K562 (cell line): ENCODE measurements around the gene ID2. TPM values are rescaled to one million over a fixed set of nuclear protein-coding genes. Genes with fewer than 3 reads are reported as not detected.

Source experiments
- ATAC-seq: fragments of 200-7000 bp; cut with Tn5 transposase; 3 replicates; pipeline ENCODE4 v1.9.1; 2020; ENCODE audit warnings: moderate library complexity
- BruUV-seq: library from RNA; stranded (reverse); fragments of 400-500 nt; replicated peaks from 2 replicates; lab custom pipeline; 2021; lab: Mats Ljungman, UMichigan
- CTCF ChIA-PET: fragments of 300-600 bp; formaldehyde crosslinking; extraction: SDS; loops from one replicate; lab custom pipeline; 2021; ENCODE audit warnings: low intra/inter-chr PET ratio; lab: Yijun Ruan, JAX
- POLR2A ChIA-PET: fragments of 300-600, 350-650 bp; sonication (Branson Sonifier 250); formaldehyde crosslinking; extraction: SDS; loops from one replicate; lab custom pipeline; 2021; ENCODE audit warnings: antibody characterized with exemption, inconsistent platforms; lab: Yijun Ruan, JAX
- DNase-seq, 4 experiments: peaks; one replicate each; pipeline versions ENCODE4 v3.0.0 to v3.0.0-alpha.2; 2011 to 2018; ENCODE audit warnings: low spot score in 3 of 4, mixed read lengths in 3 of 4; ENCODE audit errors: extremely low read depth in 1 of 4
- FAIRE-seq: peaks from 2 replicates; lab custom pipeline; 2011; peaks lifted over from hg19 to GRCh38; lab: Jason Lieb, UNC
- H2AFZ ChIP-seq: 2 replicates; pipeline ENCODE4 v1.6.0; 2011; ENCODE audit warnings: low read depth, low read length, control low read depth, inconsistent platforms
- H3K27ac ChIP-seq: fragments of 200-600 bp; 3 replicates; pipeline ENCODE4 v1.8.0; 2011; ENCODE audit warnings: low read depth, mild to moderate bottlenecking, control low read depth, inconsistent platforms, low read length, moderate library complexity, mixed read lengths; ENCODE audit errors: extremely low read depth
- H3K27me3 ChIP-seq, 2 experiments: fragments of 300-600 bp in 1 of 2; 2 replicates in 1 of 2; 3 replicates in 1 of 2; pipeline versions ENCODE4 v1.6.0 to v1.8.0; 2011; ENCODE audit warnings: inconsistent platforms in 2 of 2, low read length in 2 of 2, mild to moderate bottlenecking in 1 of 2, mixed read lengths in 1 of 2, moderate library complexity in 1 of 2; ENCODE audit not compliant: control insufficient read depth in 2 of 2, insufficient read depth in 2 of 2
- H3K36me3 ChIP-seq: fragments of 300-600 bp; 3 replicates; pipeline ENCODE4 v1.8.0; 2011; ENCODE audit warnings: mild to moderate bottlenecking, low read length, inconsistent platforms; ENCODE audit not compliant: control insufficient read depth, insufficient read depth
- H3K4me1 ChIP-seq, 2 experiments: fragments of 200-600 bp in 1 of 2; replicated peaks in 1 of 2; 2 replicates in 1 of 2; 3 replicates in 1 of 2; pipeline versions ENCODE4 v1.5.1 to v1.8.0; 2011; ENCODE audit warnings: inconsistent platforms in 2 of 2, low read length in 2 of 2, mild to moderate bottlenecking in 1 of 2, mixed read lengths in 1 of 2, moderate library complexity in 1 of 2; ENCODE audit not compliant: control insufficient read depth in 2 of 2, insufficient read depth in 2 of 2
- H3K4me2 ChIP-seq: 2 replicates; pipeline ENCODE4 v1.6.1; 2011; ENCODE audit warnings: low read length, control low read depth, inconsistent platforms, mixed read lengths; ENCODE audit not compliant: insufficient read depth
- H3K4me3 ChIP-seq: fragments of 200-600 bp; sonication (generic), shearing (Covaris generic); 2 replicates; pipeline ENCODE4 v1.5.1; 2016; ENCODE audit warnings: control low read depth, inconsistent platforms
- H3K79me2 ChIP-seq: fragments of 200-600 bp; 3 replicates; pipeline ENCODE4 v1.8.0; 2011; ENCODE audit warnings: low read length, inconsistent platforms; ENCODE audit not compliant: control insufficient read depth, insufficient read depth
- H3K9ac ChIP-seq, 2 experiments: 2 replicates each; pipeline versions ENCODE4 v1.6.0 to v1.6.1; 2011; ENCODE audit warnings: low read depth in 2 of 2, low read length in 2 of 2, control low read depth in 1 of 2, inconsistent platforms in 1 of 2, mild to moderate bottlenecking in 1 of 2, mixed read lengths in 1 of 2; ENCODE audit not compliant: insufficient read depth in 1 of 2
- H3K9me1 ChIP-seq: one replicate; pipeline ENCODE4 v1.6.0; 2011; ENCODE audit warnings: inconsistent platforms, mild to moderate bottlenecking, low read length, moderate library complexity; ENCODE audit not compliant: control insufficient read depth, insufficient read depth
- H3K9me3 ChIP-seq: replicated peaks from 2 replicates; pipeline ENCODE4 v1.5.1; 2011; ENCODE audit warnings: low read depth, low read length, inconsistent platforms; ENCODE audit not compliant: control insufficient read depth, insufficient read depth
- H4K20me1 ChIP-seq: replicated peaks from 2 replicates; pipeline ENCODE4 v1.6.1; 2011; ENCODE audit warnings: low read length, inconsistent platforms, mixed read lengths; ENCODE audit not compliant: control insufficient read depth, insufficient read depth
- ARHGAP35 ChIP-seq: fragments of 450-650 bp; IDR thresholded peaks from 2 replicates; pipeline ENCODE4 v1.6.1; 2018; ENCODE audit not compliant: partially characterized antibody
- FOXJ3 ChIP-seq: sonication (generic); formaldehyde crosslinking; IDR thresholded peaks from 2 replicates; pipeline ENCODE4 v1.4.0; 2020; ENCODE audit warnings: mild to moderate bottlenecking, missing genetic modification reagents
- FOXM1 ChIP-seq, 2 experiments: fragments of 450-650 bp in 1 of 2; sonication (generic) in 1 of 2; formaldehyde crosslinking in 1 of 2; IDR thresholded peaks; 2 replicates each; pipeline versions ENCODE4 v1.6.1 to v1.9.0; 2017 to 2022; ENCODE audit warnings: low read depth in 2 of 2, mild to moderate bottlenecking in 2 of 2, missing genetic modification reagents in 1 of 2, moderate library complexity in 1 of 2
- FUS ChIP-seq: fragments of 200-400 bp; formaldehyde crosslinking; optimal IDR thresholded peaks from 2 replicates; pipeline ENCODE3; 2017; ENCODE audit warnings: low read depth, low read length
- HDAC8 ChIP-seq: fragments of 450-650 bp; IDR thresholded peaks from 2 replicates; pipeline ENCODE4 v1.6.1; 2016; ENCODE audit warnings: mild to moderate bottlenecking, missing genetic modification characterization, moderate library complexity, missing compliant biosample characterization
- MLX ChIP-seq, 2 experiments: fragments of 450-650 bp in 1 of 2; sonication (generic) in 1 of 2; formaldehyde crosslinking; conservative IDR thresholded peaks; 2 replicates each; pipeline versions ENCODE4 v1.4.0 to v1.8.1; 2020 to 2022; ENCODE audit warnings: mild to moderate bottlenecking in 1 of 2, missing genetic modification reagents in 1 of 2
- NBN ChIP-seq: fragments of 450-650 bp; IDR thresholded peaks from 2 replicates; pipeline ENCODE4 v1.6.1; 2016; ENCODE audit warnings: low read depth, mild to moderate bottlenecking
- RBM22 ChIP-seq: fragments of 200-400 bp; formaldehyde crosslinking; IDR thresholded peaks from 2 replicates; pipeline ENCODE4 v1.6.1; 2018; ENCODE audit warnings: low read length, low read depth; ENCODE audit not compliant: poor library complexity, severe bottlenecking
- TCF7L2 ChIP-seq: fragments of 150-350 bp; IDR thresholded peaks from 2 replicates; pipeline ENCODE4 v1.6.1; 2016; ENCODE audit warnings: low read depth, mild to moderate bottlenecking, low read length, moderate library complexity
- TFE3 ChIP-seq: fragments of 450-650 bp; formaldehyde crosslinking; IDR thresholded peaks from 2 replicates; pipeline ENCODE4 v1.4.0; 2020; ENCODE audit warnings: mild to moderate bottlenecking, mixed read lengths
- ZNF395 ChIP-seq: fragments of 200-800 bp; sonication (Bioruptor generic); IDR thresholded peaks from 2 replicates; pipeline ENCODE4 v1.6.1; 2017; ENCODE audit warnings: missing genetic modification characterization, missing compliant biosample characterization
- ZNF41 ChIP-seq: fragments of 250-450 bp; sonication (Bioruptor Pico); conservative IDR thresholded peaks from 2 replicates; pipeline ENCODE4 v1.4.0; 2020; ENCODE audit warnings: mild to moderate bottlenecking
- WGBS: fragments of 100-300 bp; shearing (Covaris generic); methylation state at CpG from one replicate; pipeline ENCODE4 v1.1.6; 2016; ENCODE audit warnings: low coverage, mixed read lengths; ENCODE audit not compliant: insufficient coverage; ENCODE audit errors: missing lambda C conversion rate; 5-methylcytosine and 5-hydroxymethylcytosine counted together
- in situ Hi-C: fragments of 300-500 bp; cut with MboI; formaldehyde crosslinking; loops from 4 replicates; pipeline ENCODE4 v1.15.0; 2018; ENCODE audit warnings: inconsistent platforms, mixed read lengths
- intact Hi-C: fragments of 100-400 bp; cut with micrococcal nuclease; formaldehyde crosslinking; loops from 2 replicates; pipeline ENCODE4 v1.14.2; 2022
- polyA plus RNA-seq, 8 experiments: library from polyadenylated mRNA; depleted of rRNA in 4 of 8; stranded (reverse) in 5 of 8; unstranded in 3 of 8; fragments of >200 nt; fragmentation: Nextera tagmentation in 2 of 8; fragmentation: Illumina TruSeq in 1 of 8; extraction: Ambion mirVana in 2 of 8; extraction: Trizol in 1 of 8; gene quantifications; 2 replicates each; pipeline versions ENCODE4 v1.2.1 to v1.2.3, GENCODE V29; 2011 to 2014; ENCODE audit warnings: inconsistent platforms in 1 of 8, missing spikeins in 1 of 8
- total RNA-seq, 7 experiments: library from RNA; depleted of rRNA in 6 of 7; stranded (reverse); fragments of >200 nt in 6 of 7; fragmentation: Illumina TruSeq in 2 of 7; extraction: Trizol in 2 of 7; gene quantifications; 2 replicates each; pipeline versions ENCODE4 v1.2.1 to v1.2.3, GENCODE V29; 2011 to 2021; ENCODE audit warnings: low replicate concordance in 1 of 7

Gene ID2
- total and polyA plus RNA-seq, 9 of the 15 experiments (the other 6 are each of a cell fraction or from before 2014, with no cell fraction given): 8.0 to 35.7 (median 16.6) TPM

GRCh38 chr2:8661235-8661634, 20.6 kb upstream of the ID2 start:
- peak overlapping the region; percentile 71; the same call in 1 of the 2 replicates for H2AFZ ChIP-seq

GRCh38 chr2:8661736-8662135, 20.1 kb upstream of the ID2 start:
- BruUV-seq: no TSS peak
- FAIRE-seq (peak; percentile 26), ATAC-seq (no peak), DNase-seq (no peak)
- no peak overlapping the region for H3K4me3 ChIP-seq
- H2AFZ ChIP-seq: peak overlapping the region; percentile 71
- H3K79me2 ChIP-seq: no peaks in the 10 kb centered on the region
- no peaks in the 10 kb centered on the region for H3K27me3 ChIP-seq
- no peaks in the 10 kb centered on the region for H4K20me1 ChIP-seq
- H3K36me3 ChIP-seq: no peaks in the 10 kb centered on the region
- H3K9me3 ChIP-seq: no peaks in the 10 kb centered on the region
- WGBS: 65% methylated on average over 7 of the region's 7 CpGs
- intact Hi-C loops: no loop called here
- no peak overlapping the region for H3K9ac ChIP-seq
- no peak overlapping the region for H3K27ac ChIP-seq
- in situ Hi-C loops: no loop called here
- no peaks in the 10 kb centered on the region for H3K9me1 ChIP-seq
- peaks cover 17 to 32% of the 10 kb centered on the region in 2 experiments for H3K4me1 ChIP-seq
- CTCF ChIA-PET: no interaction called here
- H3K4me2 ChIP-seq: 0 out of 2 replicates have a peak overlapping the region, but pooled peaks have one; percentile 7
- POLR2A ChIA-PET: interaction anchor here (0.8 to 2.4 kb wide), 6 partner anchors 8 to 93 kb away, joined by 3 to 20 read pairs (median 4); partner anchors contain the start of gene ID2
- TF ChIP-seq TFE3 (CRISPR knock-in tag): no peak
- no peak for TF ChIP-seq NBN
- no peak for TF ChIP-seq FUS
- TF ChIP-seq HDAC8 (tag): no peak
- TF ChIP-seq MLX (CRISPR knock-in tag; conservative IDR thresholded peaks at IDR 0.05): no peak
- TF ChIP-seq TCF7L2: no peak
- no peak for TF ChIP-seq ZNF41 (CRISPR knock-in tag)
- TF ChIP-seq ZNF395: no peak
- TF ChIP-seq FOXM1 (IDR thresholded peaks at IDR 0.05; ENCODE audit: low read depth): no peak
- no peak for TF ChIP-seq FOXM1 (CRISPR knock-in tag; IDR thresholded peaks at IDR 0.05; ENCODE audit: low read depth)

More at GRCh38 chr2:8661235-8661634, 20.6 kb upstream of the ID2 start:
- 59% methylated on average over 6 of the region's 6 CpGs for WGBS
- H3K4me3 ChIP-seq: no peak overlapping the region
- peaks cover 17 to 32% of the 10 kb centered on the region in 2 experiments for H3K4me1 ChIP-seq
- POLR2A ChIA-PET: interaction anchor here (0.8 to 1.0 kb wide), 2 partner anchors 8 to 93 kb away, joined by 3 to 4 read pairs; no protein-coding TSS in a partner anchor
- no peaks in the 10 kb centered on the region for H3K79me2 ChIP-seq
- no peak for TF ChIP-seq ARHGAP35
- TF ChIP-seq FOXJ3 (CRISPR knock-in tag): no peak
- no peak for TF ChIP-seq RBM22
- TF ChIP-seq, all 486 proteins: peak for 0
- CTCF ChIA-PET: no interaction called here
- Histone ChIP-seq H3K4me2 (no peak overlapping the region), H3K36me3 (no peaks in the 10 kb centered on the region), H3K9me1 (no peaks in the 10 kb centered on the region), H3K9me3 (no peaks in the 10 kb centered on the region), H4K20me1 (no peaks in the 10 kb centered on the region), H3K9ac (peak overlapping the region in 1 of 2 experiments; percentile 36; a peak in 1 of 4 replicates), H3K27me3 (no peaks in the 10 kb centered on the region), H3K27ac (no peak overlapping the region)
- BruUV-seq: no TSS peak
- in situ Hi-C loops: no loop called here
- intact Hi-C loops: no loop called here
- no peak for ATAC-seq
- no peak for DNase-seq
- no peak for FAIRE-seq
